G401 (cell line): Measurements from ENCODE around the gene TNNI2. TPM values are rescaled to one million over a fixed set of nuclear protein-coding genes. Genes with fewer than 3 reads are reported as not detected.
"Not testable (repeated sequence)": the region's sequence is repeated elsewhere in the genome, so short reads cannot be mapped to it uniquely, and the experiment has no call there.

Experiments used
- DNase-seq: peaks from one replicate; pipeline ENCODE4 v3.0.0-alpha.2; 2015; ENCODE audit warnings: low spot score
- in situ Hi-C: cut with HindIII; loops from 2 replicates; pipeline ENCODE4 v1.10.0; 2016; ENCODE audit warnings: low sequenced_read_pairs, mixed read lengths
- total RNA-seq: library from RNA; depleted of rRNA; stranded (reverse); fragments of >200 nt; shearing (Covaris generic); gene quantifications from 2 replicates; pipeline ENCODE4 v1.2.3, GENCODE V29; 2014

TNNI2 gene
- total RNA-seq, 1 experiment from 2014 or later, result not detected

DNA sequence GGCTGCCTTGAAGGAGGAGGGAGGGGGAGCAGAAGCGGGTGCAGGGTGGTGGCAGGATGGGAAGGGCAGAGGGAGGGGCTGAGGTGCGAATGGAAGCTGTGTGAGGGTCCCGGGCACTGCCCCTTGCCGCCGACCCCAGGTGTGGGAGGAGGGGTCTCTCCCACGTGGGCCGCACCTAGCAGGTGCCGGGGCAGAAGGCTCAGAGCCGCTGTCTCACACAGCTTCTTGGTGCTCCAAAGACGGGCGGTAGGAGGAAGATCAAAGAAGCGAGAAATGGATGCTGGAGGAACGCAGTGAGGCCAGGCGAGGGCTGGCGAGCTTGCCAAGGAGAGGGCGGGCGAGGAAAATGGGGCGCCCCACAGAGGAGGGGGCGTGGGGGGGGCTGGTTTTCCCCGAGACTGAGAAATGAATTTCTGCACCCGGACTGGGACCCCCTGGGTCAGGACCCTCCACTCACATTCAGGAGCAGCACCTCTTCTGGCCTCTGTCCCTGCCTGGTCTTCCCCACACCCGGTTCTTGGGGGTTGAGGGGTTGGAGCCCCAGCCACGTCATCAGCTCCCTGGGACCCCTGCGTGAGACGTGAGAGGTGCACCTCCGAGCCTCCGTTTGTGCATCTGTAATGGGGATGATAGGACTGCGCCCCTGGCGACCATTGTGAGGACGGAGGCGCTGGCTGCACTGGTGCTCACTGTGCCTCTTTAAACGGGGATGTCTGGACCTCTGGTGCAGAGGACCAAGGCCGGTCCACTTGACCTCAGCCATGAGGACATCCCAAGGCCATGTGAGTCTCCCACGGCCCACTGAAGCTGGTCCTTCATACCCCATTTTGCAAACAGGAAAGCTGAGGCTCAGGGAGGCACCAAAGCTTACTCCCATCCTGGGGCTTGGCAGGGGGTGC is 30.9 kb downstream of the TNNI2 start:
- in situ Hi-C loops, result no loop called here

DNA sequence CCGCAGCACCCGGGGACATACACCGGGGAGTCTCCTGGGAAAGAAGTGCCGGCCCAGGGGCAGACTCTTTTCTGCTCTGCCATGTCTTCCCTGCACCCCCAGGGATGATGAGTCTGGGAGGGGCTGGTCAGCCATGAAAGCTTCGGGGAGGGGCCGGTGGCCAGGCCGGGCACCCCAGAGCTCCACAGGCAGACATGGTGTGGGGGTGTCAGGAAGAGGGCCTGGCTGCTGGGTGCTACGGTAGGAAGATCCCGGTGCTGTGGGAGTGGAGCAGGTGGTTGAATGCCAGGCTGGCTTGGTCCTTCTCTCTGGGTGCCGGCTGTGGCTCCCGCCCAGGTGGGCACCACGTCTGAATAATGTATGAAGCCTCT is 31.5 kb downstream of the TNNI2 start:
- in situ Hi-C loops, result no loop called here
- DNase-seq, result no peak

More for the DNA sequence above, 30.9 kb downstream of the TNNI2 start:
- no peak for DNase-seq

DNA sequence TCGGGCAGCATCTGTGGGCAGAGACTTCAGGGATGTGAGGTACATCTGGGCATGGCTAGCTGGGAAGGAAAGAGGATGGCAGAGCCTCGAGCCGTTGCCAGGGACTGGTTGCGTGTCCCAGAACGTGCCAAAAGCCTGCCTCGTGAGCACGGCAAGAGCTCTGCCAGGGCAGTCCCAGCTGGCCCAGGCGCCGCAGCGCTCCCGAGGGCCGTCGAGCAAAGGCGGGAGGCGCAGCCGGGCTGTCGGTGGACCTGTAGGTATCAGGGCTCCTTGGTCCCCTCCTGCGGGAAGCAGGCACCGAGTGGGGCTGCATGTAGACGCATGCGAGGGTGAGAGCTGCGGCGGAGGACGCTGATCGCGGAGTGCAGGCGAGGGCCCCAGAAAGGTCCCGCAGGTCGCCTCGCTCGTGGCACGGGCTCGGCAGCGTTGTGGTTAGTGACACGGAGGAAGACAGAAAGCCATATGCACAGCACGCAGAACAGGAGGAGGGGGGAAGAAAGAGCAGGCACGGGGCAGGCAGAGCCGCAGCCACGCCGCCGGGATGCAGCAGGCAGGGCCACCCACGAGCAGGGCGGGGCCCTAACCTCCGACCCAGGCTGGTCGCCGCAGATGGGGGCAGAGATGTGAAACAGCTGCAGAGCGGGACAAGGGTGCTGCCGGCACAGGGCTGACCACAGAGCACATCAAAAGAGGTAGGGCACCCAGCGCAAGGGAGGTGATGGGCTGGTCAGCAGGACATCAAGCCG is 32.1 kb downstream of the TNNI2 start:
- in situ Hi-C loops, result no loop called here
- DNase-seq, result peak; percentile 11

GRCh38 chr11:1871531-1871930 is 32.8 kb downstream of the TNNI2 start:
- DNase-seq, result no peak
- in situ Hi-C loops, result no loop called here

- no peak for DNase-seq
- in situ Hi-C loops, result no loop called here
These were observed 33.6 kb downstream of the TNNI2 start for GRCh38 chr11:1872267-1872985.

DNA sequence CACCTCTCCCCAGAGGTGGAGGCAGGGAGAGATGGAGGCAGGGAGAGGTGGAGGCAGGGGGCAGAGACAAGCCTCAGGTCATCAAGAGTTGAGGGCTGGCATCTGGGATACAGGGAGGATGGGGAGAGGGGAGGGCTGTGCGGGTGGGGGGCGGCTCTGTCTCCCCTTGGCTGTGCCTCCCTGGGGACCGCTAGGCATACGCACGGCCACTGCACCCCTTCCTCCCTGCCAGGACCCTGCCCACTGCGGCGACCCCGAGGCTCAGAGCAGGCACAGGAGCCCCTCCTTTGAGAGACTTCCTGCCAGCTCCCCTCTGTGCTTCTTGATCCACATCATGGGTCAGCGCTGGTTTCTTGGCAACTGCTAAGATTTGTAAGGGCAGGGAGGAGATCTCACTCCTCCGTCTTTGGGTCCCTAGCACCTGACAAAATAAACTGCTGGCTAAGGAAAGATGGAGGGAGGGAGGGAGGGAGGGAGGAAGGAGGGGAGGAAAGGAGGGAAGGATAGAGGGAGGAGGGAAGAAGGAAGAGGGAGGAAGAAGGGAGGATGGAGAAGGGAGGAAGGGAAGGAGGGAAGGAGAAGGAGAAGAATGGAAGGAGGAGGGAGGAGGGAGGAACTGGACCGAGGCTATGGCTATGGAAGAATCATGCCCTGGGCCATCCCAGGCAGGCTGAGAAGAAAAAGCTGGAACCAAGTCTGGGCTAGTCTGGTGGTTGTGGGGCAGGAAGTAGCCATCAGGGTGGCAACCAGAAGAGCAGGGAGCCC is 34.4 kb downstream of the TNNI2 start:
- in situ Hi-C loops, result no loop called here
- no peak for DNase-seq

GRCh38 chr11:1873813-1874150 is 35.0 kb downstream of the TNNI2 start:
- DNase-seq, in situ Hi-C loops: not testable (repeated sequence)

DNA sequence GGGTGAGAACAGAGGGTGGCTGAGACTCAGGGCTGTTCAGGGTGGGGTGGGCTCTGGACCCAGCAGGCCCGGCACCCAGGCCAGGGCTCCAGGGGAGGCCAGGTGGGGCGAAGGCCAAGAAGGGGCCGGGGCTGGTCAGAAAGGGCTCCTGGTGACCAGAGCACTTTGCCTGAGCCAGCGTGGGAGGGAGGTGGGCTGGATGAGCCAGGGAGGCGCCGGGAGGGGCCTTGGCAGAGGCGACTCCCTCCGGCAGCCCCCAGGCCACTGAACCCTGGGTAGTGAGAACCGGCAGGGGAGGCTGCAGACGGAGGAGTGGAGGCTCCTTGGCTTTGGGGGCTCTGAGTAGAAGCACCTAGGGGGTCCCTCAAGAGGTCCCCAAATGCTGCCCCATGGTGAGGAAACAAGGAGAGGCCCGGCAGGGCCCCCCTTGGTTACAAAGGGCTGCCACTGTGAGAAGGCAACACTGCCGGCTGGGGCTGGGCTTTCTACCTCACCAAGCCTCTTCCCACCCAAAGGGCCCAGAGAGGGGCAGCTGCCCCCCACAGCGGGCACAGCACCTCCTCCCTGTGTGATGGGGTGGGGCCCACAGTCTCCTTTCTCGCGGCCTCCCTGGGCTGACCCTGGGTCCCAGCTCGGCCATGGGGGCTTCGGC is 35.8 kb downstream of the TNNI2 start:
- in situ Hi-C loops, result not testable (repeated sequence)

GRCh38 chr11:1875093-1875850 is 36.5 kb downstream of the TNNI2 start:
- no peak for DNase-seq
- in situ Hi-C loops, result no loop called here

More for the DNA sequence above, 35.8 kb downstream of the TNNI2 start:
- not testable (repeated sequence) for DNase-seq

GRCh38 chr11:1875851-1876301 is 37.1 kb downstream of the TNNI2 start:
- DNase-seq, in situ Hi-C loops: not testable (repeated sequence)

- in situ Hi-C loops, result no loop called here
- DNase-seq, result no peak
These were observed 37.7 kb downstream of the TNNI2 start for GRCh38 chr11:1876361-1877063.

- DNase-seq, result no peak
- in situ Hi-C loops, result no loop called here
These were observed 38.7 kb downstream of the TNNI2 start for GRCh38 chr11:1877211-1878136.

- no peak for DNase-seq
- in situ Hi-C loops, result no loop called here
These were observed 39.6 kb downstream of the TNNI2 start for GRCh38 chr11:1878137-1879031.

DNA sequence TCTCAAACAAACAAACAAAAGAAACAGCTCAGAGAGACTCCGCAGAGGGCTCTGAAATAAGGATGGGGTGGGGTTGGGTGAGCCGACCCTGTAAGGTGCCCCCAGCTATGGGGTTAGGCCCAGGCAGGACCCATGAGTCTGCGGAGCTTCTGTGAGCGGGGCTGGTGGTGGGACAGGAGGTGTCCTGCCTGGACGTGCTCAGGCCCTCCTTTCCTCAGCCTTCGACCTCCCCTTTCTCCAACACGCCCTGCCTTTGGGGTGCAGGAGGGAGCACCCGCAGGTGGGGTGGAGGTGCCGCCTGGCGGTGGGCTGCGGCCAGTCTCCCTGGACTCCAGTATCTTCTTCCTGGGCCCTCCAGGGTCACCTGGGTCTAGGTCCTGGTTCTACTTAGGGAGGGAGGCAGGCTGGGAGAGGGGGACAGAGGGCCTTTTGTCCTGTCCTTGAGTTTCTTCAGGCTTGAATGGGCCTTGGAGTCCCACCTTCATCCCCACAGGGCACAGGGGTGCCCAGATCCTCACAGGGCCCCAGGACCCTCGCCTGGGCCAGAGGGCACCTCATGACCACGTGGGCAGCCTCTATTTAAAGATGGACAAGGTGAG is 40.7 kb downstream of the TNNI2 start:
- no peak for DNase-seq
- in situ Hi-C loops, result no loop called here
